Fibroblast of mammary gland (primary cell): ENCODE measurements around the gene CAMK2G.
A peak's percentile ranks its signal among the peaks of the same experiment; 100 is the strongest.
"Not testable (repeated sequence)": the region's sequence is repeated elsewhere in the genome, so short reads cannot be mapped to it uniquely, and the experiment has no call there.

ENCODE experiments used
- DNase-seq: peaks from one replicate; pipeline ENCODE4 v3.0.0-alpha.2; 2010; ENCODE audit warnings: low read depth
- H3K4me3 ChIP-seq: 2 replicates; pipeline ENCODE4 v1.5.1; 2011; ENCODE audit warnings: low read depth, mild to moderate bottlenecking, low read length, moderate library complexity; ENCODE audit not compliant: control insufficient read depth
- CTCF ChIP-seq: conservative IDR thresholded peaks from 2 replicates; pipeline ENCODE4 v1.5.1; 2011; ENCODE audit warnings: low read depth, low read length, inconsistent platforms; ENCODE audit not compliant: control insufficient read depth, insufficient read depth

CAMK2G gene

GRCh38 chr10:73874267-73875138, at the start of gene CAMK2G:
Gene CAMK2G (minus strand): TSS chr10:73874555. CDS start chr10:73874461, 94 bp downstream.
- peak; percentile 79 for DNase-seq
- TF ChIP-seq CTCF, result no peak

GRCh38 chr10:73922864-73923133, 48.4 kb upstream of the CAMK2G start:
- H3K4me3 ChIP-seq, result no peak overlapping the region
- DNase-seq, result no peak
- no peak for TF ChIP-seq CTCF

More at GRCh38 chr10:73874267-73875138, at the start of gene CAMK2G:
- H3K4me3 ChIP-seq, result peak within 1 kb of the TSS; percentile 55

- no peak overlapping the region for H3K4me3 ChIP-seq
- no peak for TF ChIP-seq CTCF
- DNase-seq, result no peak
Observed at GRCh38 chr10:73922007-73922863, 47.9 kb upstream of the CAMK2G start.

- no peak for TF ChIP-seq CTCF
- no peak overlapping the region for H3K4me3 ChIP-seq
- DNase-seq, result peak; percentile 42
Observed at GRCh38 chr10:73920089-73920488, 45.7 kb upstream of the CAMK2G start.

- DNase-seq, H3K4me3 ChIP-seq: not testable (repeated sequence)
Observed at GRCh38 chr10:73919481-73919880, 45.1 kb upstream of the CAMK2G start.

- no peak overlapping the region for H3K4me3 ChIP-seq
- no peak for DNase-seq
- TF ChIP-seq CTCF, result no peak
Observed at GRCh38 chr10:73917566-73918305, 43.4 kb upstream of the CAMK2G start.
